Activated T-cell treated with anti-CD3 and anti-CD28 coated beads, Interleukin-2, amount 50 U/mL, for 24 hours (primary cell): ENCODE data around the gene CASK.

Experiments
- DNase-seq: peaks from one replicate; pipeline ENCODE4 v3.0.0-alpha.2; 2020
- H3K27ac Mint-ChIP-seq: 2 replicates; pipeline ENCODE4 v1.8.0; 2020; ENCODE audit warnings: mild to moderate bottlenecking, mixed read lengths
- H3K27me3 Mint-ChIP-seq: 2 replicates; pipeline ENCODE4 v1.8.0; 2020; ENCODE audit warnings: mixed read lengths
- H3K36me3 Mint-ChIP-seq: 2 replicates; pipeline ENCODE4 v1.8.0; 2020; ENCODE audit warnings: low read depth, mixed read lengths
- H3K4me1 Mint-ChIP-seq: 2 replicates; pipeline ENCODE4 v1.8.0; 2020; ENCODE audit warnings: low read depth, mixed read lengths
- H3K4me3 Mint-ChIP-seq: 2 replicates; pipeline ENCODE4 v1.8.0; 2020; ENCODE audit warnings: mild to moderate bottlenecking, moderate library complexity, mixed read lengths
- H3K9me3 Mint-ChIP-seq: 2 replicates; pipeline ENCODE4 v1.8.0; 2020; ENCODE audit warnings: mixed read lengths

The CASK gene

DNA sequence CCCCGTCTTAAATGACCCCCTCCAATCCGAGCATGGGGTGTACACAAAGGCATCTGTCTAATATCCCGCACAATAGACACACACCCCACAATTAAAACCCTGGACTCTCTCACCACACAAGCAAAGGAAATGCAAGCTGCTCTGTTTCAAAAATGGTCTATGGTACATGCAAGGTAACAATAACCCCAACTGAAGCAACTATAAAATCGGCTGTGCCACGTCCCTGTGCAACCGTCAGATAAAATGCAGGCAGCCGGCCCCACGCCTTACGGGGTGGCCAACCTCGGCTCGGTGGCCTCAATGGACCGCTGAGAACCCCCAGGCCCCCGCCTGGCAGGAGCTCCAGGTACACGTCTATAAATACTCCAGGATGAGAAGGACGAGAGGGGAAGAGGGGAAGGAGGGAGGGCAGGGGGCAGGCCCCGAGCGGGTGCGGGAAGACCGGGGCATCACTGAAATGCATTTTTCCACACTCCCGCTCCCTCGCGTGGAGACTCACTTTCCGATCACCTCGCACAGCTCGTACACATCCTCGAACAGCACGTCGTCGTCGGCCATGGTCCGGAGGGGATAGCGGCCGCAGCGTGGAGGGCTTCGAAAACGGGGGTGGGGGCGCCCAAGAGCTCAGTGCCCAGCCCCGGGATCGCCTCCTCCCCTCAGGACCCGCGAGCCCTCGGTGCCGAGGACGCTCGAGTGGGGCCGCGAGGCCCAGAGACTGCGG is 763 bp downstream of the CASK start:
- Mint-ChIP-seq H3K27ac (peak overlapping the region; percentile 89), H3K36me3 (peaks cover 5% of the 10 kb centered on the region), H3K9me3 (no peaks in the 10 kb centered on the region), H3K27me3 (peaks cover 38% of the 10 kb centered on the region), H3K4me1 (peaks cover 44% of the 10 kb centered on the region), H3K4me3 (peak overlapping the region; percentile 84)
- peak; percentile 50 for DNase-seq

DNA sequence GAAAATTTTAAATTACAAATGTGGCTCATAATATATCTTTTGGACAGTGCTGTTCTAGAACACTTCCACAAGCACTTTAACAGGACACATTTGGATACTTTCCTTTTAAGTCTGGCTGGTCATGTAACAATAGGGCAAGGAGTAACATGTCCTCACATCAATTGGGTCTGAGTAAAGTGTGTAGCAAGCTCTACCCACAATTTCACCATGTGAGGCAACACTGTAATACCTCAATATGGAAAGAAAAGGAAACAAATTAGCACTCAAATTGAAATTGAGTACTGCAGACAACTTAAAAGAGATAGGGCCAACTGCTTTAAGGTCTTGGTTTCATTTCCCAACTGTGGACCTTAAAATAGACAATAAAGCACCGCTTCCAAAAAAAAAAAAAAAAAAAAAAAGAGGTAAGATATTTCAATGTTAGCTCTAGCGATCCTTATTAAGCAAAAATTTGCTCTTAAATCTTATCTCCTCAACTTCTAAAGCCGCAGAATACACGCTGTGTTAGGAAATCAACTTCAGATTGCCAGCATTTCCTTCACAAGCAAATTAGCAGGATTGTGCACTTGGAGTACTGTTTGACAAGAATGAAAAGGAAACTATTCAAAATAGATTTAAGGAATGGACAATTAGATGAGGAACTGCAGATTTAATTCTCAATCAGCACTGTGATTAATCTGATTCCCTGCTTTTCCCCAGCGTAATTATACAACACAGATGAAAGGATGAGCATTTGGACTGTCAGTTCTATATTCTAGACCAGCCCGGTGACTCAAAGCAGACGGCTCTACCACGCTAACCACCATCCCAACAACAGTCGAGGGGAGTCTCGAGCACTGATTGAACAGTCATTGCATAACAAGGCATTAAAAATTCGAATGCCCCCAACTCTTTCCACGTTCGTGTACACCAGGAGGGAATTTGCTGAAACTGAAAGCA is 1.6 kb downstream of the CASK start:
- no peaks in the 10 kb centered on the region for H3K9me3 Mint-ChIP-seq
- peaks cover 52% of the 10 kb centered on the region for H3K4me1 Mint-ChIP-seq
- DNase-seq, result peak; percentile 39
- H3K36me3 Mint-ChIP-seq, result peaks cover 5% of the 10 kb centered on the region
- peak overlapping the region; percentile 89 for H3K27ac Mint-ChIP-seq
- peaks cover 42% of the 10 kb centered on the region for H3K27me3 Mint-ChIP-seq
- peak overlapping the region; percentile 84 for H3K4me3 Mint-ChIP-seq

DNA sequence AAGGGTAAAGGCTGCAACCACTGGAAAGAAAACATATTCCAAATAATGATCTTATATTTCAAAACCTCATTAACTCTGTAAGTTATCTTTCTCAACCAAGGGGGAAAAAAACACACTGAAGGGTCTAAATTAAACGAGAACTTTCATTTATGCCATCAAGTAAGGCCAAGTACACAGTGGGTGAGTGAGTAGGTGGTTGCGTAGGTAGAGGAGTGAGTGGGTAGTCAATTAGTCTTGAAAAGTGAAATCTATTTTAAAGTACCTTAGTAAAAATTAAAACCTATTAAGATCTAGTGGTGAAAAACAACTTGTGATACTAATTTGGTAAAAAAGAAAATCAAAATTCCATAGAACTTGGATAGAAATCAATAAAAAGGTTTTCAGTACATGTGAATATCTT is 3.5 kb downstream of the CASK start:
- Mint-ChIP-seq H3K36me3 (peaks cover 5% of the 10 kb centered on the region), H3K27me3 (peaks cover 37% of the 10 kb centered on the region), H3K4me3 (peak overlapping the region; percentile 60), H3K9me3 (no peaks in the 10 kb centered on the region), H3K27ac (peak overlapping the region; percentile 44), H3K4me1 (peaks cover 63% of the 10 kb centered on the region)
- no peak for DNase-seq

DNA sequence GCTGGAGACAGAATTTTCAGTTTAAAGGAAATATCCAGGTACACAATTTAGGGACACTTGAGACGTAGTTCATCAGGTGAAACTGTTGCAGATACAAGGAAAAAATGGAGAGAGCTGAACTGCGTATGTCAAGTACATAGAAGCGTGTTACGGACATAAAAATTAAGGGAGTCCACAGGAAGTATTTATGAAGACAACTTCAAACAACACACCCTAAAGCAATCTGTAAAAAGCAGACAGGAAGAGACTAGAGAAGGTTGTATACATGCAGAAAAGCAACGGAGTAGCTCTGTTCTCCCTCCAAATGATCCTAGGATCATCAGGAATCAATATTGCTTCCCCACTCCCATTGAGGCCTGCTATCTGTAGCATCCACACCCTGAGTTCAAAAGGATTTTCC is 5.8 kb downstream of the CASK start:
- H3K36me3 Mint-ChIP-seq, result peaks cover 4% of the 10 kb centered on the region
- H3K9me3 Mint-ChIP-seq, result no peaks in the 10 kb centered on the region
- peak overlapping the region; percentile 52 for H3K4me3 Mint-ChIP-seq
- no peak for DNase-seq
- H3K27ac Mint-ChIP-seq, result peak overlapping the region; percentile 27
- peaks cover 70% of the 10 kb centered on the region for H3K4me1 Mint-ChIP-seq
- peaks cover 30% of the 10 kb centered on the region for H3K27me3 Mint-ChIP-seq

DNA sequence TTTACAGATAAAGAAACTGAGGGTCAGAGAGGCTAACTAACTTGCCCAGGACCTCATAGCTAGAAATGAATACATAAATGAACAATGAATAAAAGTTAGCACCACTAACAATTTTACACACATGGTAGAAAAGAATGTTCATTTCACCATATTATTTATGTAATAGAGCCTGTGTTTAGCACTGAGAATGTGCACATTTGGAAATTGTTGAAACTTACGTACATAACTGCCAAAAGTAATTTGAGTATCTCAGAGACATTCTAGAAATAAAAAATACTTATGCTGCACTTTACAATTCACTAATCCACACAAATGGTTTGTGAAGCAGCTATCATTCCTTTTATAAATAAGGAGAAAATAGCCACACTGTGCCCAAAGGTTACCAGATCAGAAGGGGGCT is 9.9 kb downstream of the CASK start:
- H3K27me3 Mint-ChIP-seq, result peaks cover 18% of the 10 kb centered on the region
- H3K4me3 Mint-ChIP-seq, result no peak overlapping the region
- H3K4me1 Mint-ChIP-seq, result peaks cover 62% of the 10 kb centered on the region
- H3K27ac Mint-ChIP-seq, result no peak overlapping the region
- H3K36me3 Mint-ChIP-seq, result peaks cover 6% of the 10 kb centered on the region
- peaks cover 2% of the 10 kb centered on the region for H3K9me3 Mint-ChIP-seq
- no peak for DNase-seq

DNA sequence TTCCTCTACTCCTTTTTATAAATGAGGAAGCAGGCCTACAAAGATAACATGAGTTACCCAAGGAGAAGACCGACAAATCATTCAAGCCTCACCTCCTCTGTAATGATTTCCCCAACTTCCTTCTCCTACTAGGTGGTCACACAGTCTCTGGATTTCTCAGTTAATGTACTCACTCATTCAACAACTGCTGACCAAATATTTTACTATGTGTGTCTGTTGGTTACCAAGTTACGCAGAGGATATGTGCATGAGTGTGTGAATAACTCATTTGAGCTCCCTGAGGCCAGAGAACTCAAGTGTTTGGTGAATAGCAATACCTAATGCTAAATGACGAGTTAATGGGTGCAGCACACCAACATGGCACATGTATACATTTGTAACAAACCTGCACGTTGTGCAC is 10.4 kb downstream of the CASK start:
- H3K9me3 Mint-ChIP-seq, result peaks cover 2% of the 10 kb centered on the region
- no peak overlapping the region for H3K4me3 Mint-ChIP-seq
- peaks cover 17% of the 10 kb centered on the region for H3K27me3 Mint-ChIP-seq
- H3K27ac Mint-ChIP-seq, result no peak overlapping the region
- H3K36me3 Mint-ChIP-seq, result peaks cover 9% of the 10 kb centered on the region
- DNase-seq, result no peak
- peaks cover 61% of the 10 kb centered on the region for H3K4me1 Mint-ChIP-seq

DNA sequence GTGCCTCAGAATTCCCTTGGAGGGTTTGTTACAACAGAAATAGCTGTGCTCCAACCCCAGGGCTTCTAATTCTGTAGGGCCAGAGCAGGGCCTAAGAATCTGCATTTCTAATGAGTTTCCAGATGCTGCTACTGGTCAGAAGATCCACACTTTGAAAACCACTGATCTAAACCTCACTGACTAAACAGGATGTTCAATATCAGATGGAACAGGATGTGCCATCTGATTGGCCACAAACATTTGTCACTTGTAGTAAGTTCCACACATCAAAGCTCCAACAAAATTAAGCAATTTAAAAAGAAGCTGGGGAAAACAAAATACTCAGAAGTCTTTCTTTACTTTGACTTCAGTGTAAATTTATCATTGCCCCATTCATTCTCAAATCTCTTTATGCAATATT is 14.3 kb downstream of the CASK start:
- Mint-ChIP-seq H3K9me3 (peaks cover 6% of the 10 kb centered on the region), H3K27ac (peak overlapping the region; percentile 47), H3K27me3 (peaks cover under 1% of the 10 kb centered on the region), H3K4me3 (no peak overlapping the region), H3K36me3 (peaks cover 23% of the 10 kb centered on the region), H3K4me1 (peaks cover 63% of the 10 kb centered on the region)
- no peak for DNase-seq

DNA sequence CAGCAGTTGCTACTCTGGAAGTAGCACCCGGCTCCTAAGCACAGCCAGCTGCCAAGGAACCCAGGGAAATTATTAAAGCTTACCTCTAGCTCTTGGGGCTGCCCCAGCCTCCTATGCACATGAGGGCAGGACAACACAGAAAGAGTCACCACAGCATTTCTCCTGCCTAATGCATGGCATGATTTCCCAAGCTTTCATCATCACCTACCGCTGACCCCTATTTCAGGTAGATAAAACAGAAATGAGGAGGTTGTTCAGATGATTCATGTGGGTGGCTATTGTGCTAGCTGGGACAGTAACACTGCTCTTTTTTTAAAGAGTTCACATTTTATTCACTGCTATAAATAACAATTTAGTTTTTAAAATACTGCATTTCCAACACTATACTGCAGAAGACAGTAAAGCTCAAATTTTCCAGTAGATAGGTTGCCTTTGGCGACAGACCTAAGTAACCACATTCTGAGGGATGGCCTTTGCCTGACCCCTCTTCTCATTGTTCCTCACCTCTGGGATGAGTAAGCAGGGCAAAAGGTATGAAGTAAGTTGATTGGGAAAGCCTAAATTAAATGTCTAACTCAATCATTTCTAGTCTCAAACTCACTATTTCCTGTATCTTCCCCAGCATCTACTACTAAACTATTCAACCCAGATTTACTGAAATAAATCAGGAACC is 16.7 kb downstream of the CASK start:
- H3K4me3 Mint-ChIP-seq, result no peak overlapping the region
- peak overlapping the region; percentile 78 for H3K27ac Mint-ChIP-seq

DNA sequence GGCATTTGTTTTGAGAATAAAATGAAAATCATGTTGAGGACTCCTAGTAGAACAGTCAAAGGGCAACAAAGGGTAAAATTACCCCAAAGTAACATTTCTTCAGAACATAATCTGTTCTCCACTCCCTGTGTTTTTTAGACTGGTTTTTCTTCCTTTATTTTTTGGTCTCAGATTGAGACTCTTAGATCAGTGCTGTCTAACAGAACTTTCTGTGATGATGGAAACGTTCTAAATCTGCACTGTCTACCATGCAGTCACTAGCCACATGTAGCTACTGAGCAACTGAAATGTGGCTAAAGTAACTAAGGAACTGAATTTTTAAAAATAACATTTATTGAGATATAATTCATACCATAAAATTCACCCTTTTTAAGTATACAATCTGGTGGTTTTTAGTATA is 19.8 kb downstream of the CASK start:
- peaks cover 42% of the 10 kb centered on the region for H3K36me3 Mint-ChIP-seq
- H3K27me3 Mint-ChIP-seq, result peaks cover 3% of the 10 kb centered on the region
- peaks cover 15% of the 10 kb centered on the region for H3K9me3 Mint-ChIP-seq
- H3K27ac Mint-ChIP-seq, result no peak overlapping the region
- H3K4me1 Mint-ChIP-seq, result peaks cover 44% of the 10 kb centered on the region
- DNase-seq, result no peak
- H3K4me3 Mint-ChIP-seq, result no peak overlapping the region

More for the DNA sequence above, 16.7 kb downstream of the CASK start:
- DNase-seq, result no peak
- H3K9me3 Mint-ChIP-seq, result peaks cover 9% of the 10 kb centered on the region
- peaks cover 66% of the 10 kb centered on the region for H3K4me1 Mint-ChIP-seq
- peaks cover 3% of the 10 kb centered on the region for H3K27me3 Mint-ChIP-seq
- H3K36me3 Mint-ChIP-seq, result peaks cover 39% of the 10 kb centered on the region

DNA sequence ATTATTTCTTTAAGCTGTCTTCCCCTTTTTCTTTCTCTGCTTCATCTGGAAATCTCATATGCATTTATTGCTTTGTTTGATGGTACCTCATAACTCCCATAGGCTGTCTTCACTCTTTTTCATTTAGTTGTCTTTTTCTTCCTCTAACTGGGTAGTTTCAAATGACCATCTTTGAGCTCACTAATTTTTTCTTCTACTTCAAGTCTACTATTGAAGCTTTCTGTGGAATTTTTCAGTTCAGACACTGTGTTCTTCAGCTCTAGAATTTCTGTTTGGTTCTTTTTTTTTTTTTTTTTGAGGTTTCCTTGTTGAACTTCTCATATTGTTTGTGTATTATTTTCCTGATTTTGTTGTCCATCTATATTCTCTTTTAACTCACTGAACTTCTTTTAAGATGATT is 23.0 kb downstream of the CASK start:
- H3K9me3 Mint-ChIP-seq, result peaks cover 25% of the 10 kb centered on the region
- no peak overlapping the region for H3K4me3 Mint-ChIP-seq
- no peak for DNase-seq
- peaks cover 21% of the 10 kb centered on the region for H3K4me1 Mint-ChIP-seq
- H3K27ac Mint-ChIP-seq, result no peak overlapping the region
- H3K36me3 Mint-ChIP-seq, result peaks cover 45% of the 10 kb centered on the region
- H3K27me3 Mint-ChIP-seq, result peaks cover 3% of the 10 kb centered on the region

DNA sequence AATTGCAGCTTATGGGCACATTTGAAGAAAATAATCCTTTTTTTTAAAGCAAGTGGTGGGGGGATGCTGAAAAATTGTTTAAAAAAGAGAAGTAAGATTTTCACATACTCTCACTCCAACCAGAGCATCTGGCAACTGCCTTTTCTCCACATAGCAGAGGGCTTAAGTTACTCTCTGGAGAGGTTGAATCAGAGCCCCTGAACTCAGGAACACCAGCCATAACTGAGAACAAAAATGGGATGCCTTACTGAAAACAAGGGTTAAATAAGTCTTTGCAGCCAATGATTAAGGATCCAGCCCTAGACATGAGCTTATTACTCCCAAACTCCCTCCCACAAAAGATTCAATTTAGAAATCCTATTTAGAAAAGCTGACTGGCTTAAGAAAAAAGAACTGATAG is 27.5 kb downstream of the CASK start:
- peaks cover 27% of the 10 kb centered on the region for H3K9me3 Mint-ChIP-seq
- peaks cover 32% of the 10 kb centered on the region for H3K36me3 Mint-ChIP-seq
- peaks cover 4% of the 10 kb centered on the region for H3K4me1 Mint-ChIP-seq
- no peak for DNase-seq
- no peak overlapping the region for H3K27ac Mint-ChIP-seq
- no peak overlapping the region for H3K4me3 Mint-ChIP-seq
- peaks cover 6% of the 10 kb centered on the region for H3K27me3 Mint-ChIP-seq

DNA sequence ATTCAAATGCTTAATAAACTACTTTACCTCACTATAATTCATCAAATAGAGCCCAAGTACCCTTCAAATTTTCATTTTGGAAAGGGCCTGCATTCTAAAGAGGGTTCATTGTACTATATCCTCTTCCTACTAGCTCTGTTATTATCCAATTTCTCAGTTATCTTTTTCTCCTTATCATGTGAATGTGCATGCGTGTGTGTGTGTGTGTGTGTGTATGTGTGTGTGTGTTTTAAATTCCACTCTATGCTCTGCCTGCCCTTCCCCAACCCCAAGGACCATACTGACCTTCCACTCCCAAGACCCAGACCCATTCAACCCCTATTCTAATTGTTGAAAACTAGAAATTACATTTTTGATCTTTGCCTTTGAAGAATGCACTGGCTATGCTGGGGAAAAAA is 33.3 kb downstream of the CASK start:
- peaks cover 31% of the 10 kb centered on the region for H3K36me3 Mint-ChIP-seq
- no peak for DNase-seq
- peaks cover 32% of the 10 kb centered on the region for H3K4me1 Mint-ChIP-seq
- H3K27me3 Mint-ChIP-seq, result peaks cover 29% of the 10 kb centered on the region
- peaks cover 8% of the 10 kb centered on the region for H3K9me3 Mint-ChIP-seq
- no peak overlapping the region for H3K4me3 Mint-ChIP-seq
- no peak overlapping the region for H3K27ac Mint-ChIP-seq

DNA sequence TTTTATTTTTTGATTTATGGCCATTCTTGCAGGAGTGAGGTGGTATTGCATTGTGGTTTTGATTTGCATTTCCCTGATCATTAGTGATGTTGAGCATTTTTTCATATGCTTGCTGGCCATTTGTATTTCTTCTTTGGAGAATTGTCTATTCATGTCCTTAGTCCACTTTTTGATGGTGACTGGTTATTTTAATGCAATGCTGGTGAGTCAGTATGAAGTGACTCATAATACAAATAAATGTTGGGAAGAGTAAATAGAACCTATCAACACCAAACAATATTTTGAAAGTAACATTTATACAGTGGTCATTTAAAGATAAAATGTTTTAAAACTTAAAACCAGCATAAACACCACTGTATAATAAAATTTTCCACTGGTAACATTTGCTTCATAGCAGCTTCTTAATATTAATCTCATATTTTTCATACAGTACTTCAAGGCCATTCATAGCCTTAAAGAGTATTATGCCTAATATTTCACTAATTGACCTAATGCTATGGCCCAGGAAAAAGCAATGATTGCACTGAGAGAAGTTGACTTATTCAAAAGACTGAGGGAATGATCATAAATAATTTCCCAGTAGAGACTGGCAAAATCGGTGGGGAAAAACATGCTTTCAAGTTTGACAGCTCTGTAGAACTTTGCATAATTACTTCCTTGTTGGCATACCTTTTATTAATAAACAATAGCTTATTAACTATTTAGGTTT is 33.9 kb downstream of the CASK start:
- Mint-ChIP-seq H3K4me1 (peaks cover 36% of the 10 kb centered on the region), H3K4me3 (no peak overlapping the region), H3K27ac (no peak overlapping the region), H3K36me3 (peaks cover 27% of the 10 kb centered on the region), H3K9me3 (peaks cover 5% of the 10 kb centered on the region), H3K27me3 (peaks cover 30% of the 10 kb centered on the region)
- DNase-seq, result no peak

DNA sequence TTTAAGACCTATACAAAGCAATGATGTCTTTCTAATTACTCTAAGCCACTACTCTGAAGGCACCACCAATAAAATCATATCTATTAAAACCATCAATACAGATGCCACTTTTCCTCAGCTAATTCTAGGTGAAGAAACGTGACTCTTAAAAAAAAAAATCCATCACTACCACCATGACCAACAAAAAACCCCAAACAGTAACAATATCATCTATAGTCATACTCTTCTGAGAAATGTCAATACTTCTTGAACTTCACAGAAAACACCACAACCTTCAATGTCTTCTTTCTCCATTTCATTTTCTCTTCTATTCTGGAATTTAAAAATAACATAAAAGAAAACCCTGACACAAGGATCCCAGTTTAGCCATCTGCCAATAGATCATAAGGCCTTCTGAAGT is 35.7 kb downstream of the CASK start:
- Mint-ChIP-seq H3K36me3 (peaks cover 20% of the 10 kb centered on the region), H3K4me3 (no peak overlapping the region), H3K9me3 (peaks cover 4% of the 10 kb centered on the region), H3K27ac (peak overlapping the region; percentile 28), H3K4me1 (peaks cover 46% of the 10 kb centered on the region), H3K27me3 (peaks cover 25% of the 10 kb centered on the region)
- DNase-seq, result no peak
